HG02981 (cell line): ENCODE data around the gene ABCA3.
"Not testable (repeated sequence)": the region's sequence is repeated elsewhere in the genome, so short reads cannot be mapped to it uniquely, and the experiment has no call there.

ENCODE experiments used
- ATAC-seq: cut with Tn5 transposase; IDR thresholded peaks from one replicate; pipeline ENCODE4 v1.9.1; 2021; ENCODE audit warnings: mild to moderate bottlenecking, moderate library complexity; ENCODE audit not compliant: unreplicated experiment

The ABCA3 gene

DNA sequence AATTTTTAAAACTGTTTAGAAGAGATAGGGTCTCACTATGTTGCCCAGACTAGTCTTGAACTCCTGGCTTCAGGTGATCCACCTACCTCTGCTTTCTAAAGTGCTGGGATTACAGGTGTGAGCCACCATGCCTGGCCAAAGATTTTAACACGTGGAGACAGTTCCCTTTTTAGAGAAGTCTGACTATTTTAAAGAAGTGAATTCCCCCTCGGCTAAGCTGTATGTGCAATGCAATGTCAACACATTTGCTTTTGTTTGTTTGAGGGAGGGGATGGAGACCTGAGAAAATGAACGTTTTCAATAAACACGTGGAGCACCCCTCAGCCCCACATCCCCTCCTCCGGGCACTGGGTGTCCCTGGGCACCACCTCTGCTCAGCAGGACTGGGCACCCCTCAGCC lies 58.3 kb downstream of the ABCA3 start:
- ATAC-seq: no peak

DNA sequence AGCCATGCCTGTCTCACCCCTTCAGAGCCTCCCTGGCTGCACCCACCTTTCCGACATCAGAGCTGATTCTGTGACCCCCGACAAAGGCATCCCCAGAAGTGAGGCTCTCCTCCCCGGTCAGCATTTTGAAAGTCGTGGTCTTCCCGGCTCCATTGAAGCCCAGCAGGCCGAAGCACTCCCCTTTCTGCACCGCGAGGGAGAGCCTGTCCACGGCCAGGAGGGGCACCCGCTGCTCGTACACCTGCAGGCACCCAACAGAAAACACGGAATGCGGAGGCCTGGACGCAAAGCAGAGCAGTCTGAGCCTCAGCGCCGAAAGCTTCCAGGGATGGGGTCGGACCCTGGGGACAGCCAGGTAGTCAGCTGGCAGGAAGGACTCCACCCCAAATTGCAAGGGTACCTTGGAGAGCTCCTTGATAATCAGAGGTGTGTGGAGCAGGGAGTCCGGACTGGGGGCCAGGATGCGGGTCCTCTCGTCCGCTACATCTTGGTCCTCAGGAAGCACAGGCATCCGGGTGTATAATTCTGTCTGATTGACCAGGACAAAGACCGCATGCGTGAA lies 59.5 kb downstream of the ABCA3 start:
- no peak for ATAC-seq

DNA sequence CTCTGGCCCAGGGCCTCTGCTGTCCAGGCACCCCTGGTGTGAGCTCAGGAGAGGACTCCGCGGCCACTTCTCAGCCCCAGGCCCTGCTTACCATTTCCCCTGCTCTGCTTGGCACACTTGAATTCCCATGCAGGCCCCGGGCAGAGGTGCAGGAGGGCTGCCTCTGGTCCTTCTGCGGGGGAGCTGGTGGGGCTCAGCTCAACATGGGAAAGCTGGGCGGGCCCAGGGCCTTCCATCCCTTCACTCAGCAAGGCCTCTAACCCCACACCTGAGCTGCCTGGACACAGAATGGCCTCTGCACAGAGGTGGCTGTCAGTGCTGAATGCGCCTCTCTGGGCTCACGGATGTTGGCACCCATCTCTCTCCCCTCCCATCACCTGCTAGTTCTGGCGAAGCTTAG lies 60.1 kb downstream of the ABCA3 start:
- no peak for ATAC-seq

DNA sequence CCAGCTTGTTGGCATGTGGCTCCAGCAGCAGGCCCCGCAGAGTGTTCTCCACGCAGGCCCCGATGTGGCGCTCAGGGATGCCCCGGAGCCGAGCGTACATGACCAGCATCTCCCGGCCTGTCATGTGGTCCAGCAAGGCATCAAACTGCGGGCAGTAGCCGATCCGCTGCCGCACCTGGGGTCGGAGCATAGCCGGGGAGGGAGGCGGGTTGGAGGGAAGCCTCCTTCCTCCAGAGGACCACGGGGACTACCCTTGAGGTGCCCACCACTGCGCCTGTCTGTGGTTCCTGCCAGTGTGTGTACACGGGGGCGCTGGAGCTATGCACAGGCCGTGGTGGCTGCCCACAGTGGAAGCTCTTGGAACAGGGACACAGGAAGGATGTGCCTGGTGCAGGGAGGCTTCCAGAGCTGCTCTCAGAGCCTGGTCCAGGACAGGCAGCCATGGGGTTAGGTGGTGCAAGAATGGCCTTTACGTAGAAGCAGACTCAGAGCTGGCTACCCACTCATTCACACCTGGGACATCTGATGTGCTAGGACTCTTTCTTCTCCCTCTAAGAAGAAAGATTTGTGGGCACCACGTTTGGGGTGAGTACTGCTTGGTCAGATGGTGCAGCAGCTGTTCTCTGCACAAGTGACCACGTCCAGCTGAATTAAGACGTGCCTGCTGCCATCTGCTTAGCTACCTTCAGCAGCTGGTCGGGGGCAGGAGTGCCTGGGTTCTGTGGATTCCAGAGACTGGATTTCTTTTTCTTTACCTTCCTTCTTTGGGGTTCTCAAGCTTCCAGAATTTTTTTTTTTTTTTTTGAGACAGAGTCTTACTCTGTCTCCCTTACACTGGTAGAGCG lies 61.4 kb downstream of the ABCA3 start:
- ATAC-seq: no peak

DNA sequence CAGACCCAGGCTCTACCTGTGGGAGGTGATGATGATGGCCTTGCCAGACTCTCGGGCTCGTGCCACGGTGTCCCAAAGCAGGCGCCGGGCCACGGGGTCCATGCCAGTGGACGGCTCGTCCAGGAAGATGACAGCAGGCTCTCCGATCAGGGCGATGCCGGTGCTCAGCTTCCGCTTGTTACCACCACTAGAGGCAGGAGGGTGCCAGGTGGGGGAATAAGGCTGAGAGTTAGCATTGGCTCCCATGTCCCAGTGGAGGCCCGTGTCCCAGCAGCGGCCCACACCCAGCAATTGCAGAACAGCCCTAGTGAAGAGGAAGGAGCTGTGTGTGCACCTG lies 62.3 kb downstream of the ABCA3 start:
- no peak for ATAC-seq

DNA sequence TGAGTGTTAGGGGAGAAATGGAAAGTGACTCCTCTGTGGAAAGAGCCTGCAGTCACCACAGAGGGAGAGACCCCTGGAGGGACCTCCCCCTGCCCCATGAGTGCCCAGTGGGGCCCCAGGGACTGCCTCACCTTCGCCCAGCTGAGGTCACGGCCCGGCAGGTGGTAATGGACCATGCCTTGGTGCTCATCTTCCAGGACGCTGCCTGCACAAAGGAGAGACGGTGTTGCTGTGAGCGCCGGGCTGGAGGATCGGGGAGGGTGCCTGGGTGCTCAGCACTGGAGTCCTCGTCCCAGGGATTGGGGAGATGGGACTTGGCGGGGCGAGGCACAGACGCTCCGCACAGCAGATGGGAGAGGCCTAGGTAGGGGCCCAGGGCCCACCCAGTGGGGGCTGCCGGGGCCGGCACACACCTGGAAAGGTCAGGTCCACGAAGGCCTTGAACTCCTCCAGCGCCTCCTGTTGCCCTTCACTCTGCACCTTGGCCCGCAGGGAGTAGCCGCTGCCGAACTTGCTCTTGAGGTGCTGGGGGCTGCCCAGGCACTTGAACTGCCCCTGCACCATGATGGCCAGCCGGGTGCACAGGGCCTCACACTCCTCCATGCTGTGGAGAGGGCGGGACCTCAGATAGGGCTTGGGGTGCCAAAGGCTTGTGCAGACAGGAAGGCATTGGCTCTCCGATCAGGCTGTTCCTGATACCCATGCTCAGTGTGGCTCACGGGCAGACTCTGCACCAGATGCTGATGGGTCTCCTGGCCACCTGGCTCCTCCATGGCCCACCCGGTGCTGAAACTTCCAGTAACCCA lies 62.9 kb downstream of the ABCA3 start:
- no peak for ATAC-seq

DNA sequence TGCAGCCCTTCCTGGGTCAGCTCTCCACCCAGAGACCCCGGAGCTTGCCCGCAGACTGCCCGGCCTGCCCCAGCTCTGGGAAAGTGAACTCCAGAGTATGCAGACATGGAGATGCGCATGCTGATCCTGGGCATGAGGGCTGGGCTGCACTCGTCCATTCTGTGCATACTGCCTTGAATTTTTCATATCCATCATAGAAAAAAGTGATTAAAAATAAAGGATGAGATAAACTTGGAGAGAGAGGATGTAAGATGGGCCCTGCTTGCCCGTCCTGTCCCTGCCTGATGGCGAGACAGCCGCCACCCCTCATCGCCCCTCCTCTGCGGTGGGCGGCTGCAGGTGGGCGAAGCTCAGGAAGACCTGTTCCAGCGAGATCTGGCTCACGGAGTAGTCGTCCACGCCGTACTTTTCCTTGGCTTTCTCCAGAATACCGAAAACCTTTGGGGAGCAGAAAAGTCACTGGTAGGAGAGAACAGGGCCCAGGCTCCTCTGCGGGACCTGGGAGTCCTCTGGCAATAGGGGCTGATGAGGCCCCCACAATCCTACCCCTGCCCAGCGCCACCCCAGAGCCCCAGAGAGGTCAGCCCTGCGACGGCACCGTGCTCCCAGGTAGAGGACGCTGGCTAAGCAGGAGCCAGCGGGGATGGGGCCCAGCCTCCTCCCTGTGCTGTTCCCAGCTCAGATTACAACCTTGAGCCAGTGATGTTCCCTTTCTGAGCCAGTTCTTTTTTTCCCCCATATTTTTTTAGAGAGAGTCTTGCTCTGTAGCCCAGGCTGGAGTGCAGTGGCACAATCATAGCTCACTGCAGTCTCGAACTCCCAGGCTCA lies 63.9 kb downstream of the ABCA3 start:
- no peak for ATAC-seq

DNA sequence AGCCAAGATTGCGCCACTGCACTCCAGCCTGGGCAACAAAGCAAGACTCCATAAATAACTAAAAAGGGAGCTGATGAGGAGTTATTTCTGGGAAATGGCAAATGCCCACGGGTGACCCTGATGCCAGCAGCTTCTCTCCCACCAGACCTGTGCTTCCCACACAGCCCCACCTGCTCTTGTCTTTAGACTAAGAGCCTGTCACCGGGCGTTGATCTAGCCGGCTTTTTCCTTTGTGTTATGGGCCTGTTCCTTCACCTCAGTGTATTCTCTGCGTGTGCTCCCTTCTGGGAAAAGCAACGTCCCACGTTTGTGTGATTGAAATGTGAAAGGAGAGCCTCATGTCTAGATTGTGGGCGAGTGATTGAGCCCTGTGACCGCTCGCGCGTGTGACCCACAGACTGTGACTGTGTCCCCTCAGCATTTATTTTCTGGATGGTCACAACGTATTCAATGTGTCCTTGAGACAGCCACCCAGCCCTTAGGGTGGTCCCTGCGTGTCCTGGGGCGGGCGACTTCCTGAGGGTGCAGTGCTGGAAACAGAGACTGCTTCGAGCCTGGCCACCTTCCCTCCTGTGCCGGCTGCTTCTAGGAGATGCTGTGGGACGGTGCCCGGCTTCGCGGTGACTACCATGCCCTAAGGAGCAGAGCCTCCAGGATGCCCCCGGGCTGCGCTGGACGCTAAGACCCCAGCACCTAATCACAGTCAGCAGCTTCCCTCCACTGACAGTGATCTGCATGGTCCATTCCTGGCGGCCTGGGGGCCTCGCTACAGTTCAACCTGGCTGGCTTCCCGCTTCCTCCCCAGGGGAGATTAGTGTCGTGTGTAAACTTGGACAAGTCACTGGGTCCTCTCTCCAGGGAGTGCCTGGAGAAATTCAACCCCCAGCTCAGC lies 64.8 kb downstream of the ABCA3 start:
- no peak for ATAC-seq

DNA sequence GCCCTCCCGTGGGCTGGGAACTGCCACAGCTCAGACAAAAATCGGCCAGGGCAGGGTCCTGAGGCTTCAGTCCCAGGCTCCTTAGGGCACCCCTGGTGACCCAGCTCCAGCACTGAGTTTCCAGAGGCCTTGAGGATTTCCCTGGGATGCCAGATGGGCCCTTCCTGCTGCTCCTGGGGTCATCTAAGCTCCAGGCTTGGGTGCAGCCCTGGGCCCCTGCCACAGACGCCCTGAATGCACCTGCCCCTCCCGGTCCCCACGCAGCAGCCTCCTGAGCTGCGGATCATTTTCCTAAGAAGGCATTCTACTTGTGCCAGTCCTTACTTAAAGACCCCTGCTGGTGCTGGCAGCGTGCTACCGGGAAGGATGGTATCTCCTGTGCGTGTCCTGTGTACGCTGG lies 66.6 kb downstream of the ABCA3 start:
- ATAC-seq: no peak

DNA sequence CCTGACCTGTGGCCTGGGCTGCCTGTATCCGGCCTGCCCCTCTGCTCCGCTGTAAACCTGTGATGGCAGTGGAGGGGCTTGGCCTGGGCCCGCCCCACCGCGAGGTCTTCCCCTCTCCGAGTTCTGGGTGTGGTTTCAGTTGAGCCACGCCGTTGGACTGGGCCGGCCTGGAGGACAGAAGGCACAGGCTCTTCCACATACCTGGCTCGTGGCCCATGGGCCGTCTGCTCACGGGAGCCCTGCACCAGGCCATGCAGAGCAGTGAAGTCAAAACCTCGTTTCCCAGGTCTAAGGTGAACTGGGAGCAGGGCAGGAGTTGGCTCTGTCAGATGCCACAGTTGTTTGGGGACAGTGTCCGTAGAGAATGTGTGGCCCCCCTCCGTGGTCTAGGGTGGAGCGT lies 67.0 kb downstream of the ABCA3 start:
- ATAC-seq: no peak

DNA sequence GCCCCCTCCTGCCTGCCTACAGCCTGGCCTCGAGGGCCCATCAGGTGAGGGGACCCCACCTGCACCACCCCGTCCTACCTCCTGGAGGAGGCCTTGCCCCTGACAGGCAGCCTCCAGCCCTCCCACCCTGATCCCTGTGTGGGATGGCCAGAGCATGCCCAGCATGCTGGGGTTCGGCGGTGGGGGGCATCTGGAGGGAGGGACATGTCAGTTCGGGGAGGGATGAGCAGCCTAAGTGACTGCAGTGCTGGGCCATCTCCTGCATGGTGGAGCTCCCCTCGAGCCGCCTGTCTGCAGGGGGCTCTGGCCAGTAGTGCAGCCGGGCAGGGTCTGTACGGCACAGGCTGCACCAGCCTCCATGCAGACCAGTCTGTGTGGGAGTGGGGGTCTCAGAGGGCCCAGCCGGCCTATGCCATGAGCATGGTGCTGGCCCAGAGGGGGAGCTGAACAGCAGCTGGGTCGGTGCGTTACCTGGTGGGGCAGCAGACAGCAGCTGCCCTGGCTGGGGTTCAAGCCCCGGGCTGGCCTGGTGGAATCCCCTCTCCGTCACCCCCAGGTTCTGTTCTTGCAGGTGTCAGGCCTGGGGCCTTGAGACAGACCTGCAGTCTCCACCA lies 68.6 kb downstream of the ABCA3 start:
- no peak for ATAC-seq

DNA sequence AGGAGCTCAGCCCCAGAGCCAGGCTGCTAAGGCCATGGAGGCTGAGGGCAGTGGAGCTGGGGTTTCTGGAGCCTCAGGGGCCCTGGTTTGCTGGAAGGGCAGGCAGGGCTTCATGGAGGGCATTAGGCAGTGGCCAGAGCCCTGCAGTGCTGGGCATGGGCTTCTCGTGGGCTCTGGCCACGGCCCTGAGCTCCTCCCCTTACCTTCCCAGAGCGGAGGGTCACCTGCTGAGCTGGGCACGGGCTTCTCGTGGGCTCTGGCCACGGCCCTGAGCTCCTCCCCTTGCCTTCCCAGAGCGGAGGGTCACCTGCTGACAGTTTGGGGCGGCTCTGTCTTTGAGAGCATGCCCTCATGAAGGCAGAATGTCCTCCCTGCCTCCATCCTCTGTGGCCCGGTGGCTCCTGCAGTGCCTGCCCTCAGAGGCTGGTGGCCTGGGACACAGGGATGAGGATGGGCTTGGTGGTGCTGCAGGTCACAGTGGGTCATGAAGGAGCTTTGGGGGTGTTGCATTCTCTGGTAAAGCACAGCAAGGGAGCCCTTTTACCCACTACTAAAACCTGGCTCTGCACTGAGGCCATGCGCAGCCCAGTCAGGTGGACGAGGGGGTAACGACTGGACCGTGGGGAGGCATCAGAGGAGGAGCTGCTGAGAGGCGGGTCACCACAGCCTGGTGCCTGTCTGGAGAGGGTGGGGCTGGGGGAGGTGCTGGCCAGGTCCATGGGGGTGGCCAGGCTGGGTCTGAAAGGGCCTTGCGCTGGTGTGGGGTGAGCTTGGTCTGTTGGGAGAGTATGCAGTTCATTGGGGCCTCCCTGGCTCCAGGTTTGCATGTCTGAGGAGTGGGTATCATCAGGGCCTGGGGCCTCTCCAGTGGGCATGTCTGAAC lies 69.7 kb downstream of the ABCA3 start:
- no peak for ATAC-seq

DNA sequence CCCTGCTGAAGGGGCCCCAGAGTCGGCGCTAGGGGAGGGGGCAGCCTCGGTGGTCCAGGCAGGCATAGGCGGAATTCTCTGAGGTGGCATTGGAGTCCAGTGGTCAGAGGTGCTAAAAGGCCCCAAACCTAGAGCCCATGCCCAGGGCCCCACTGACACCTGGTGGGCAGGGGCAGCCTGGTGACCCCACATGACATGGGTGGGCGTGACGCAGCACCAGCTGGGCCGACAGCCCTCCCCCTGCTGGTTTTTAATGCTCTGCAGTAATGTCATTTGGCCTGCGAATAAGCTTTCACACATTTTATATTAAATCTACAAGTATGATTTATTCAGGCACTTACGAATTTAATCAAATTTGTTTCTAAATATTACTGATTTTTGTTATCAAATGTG lies 70.5 kb downstream of the ABCA3 start:
- ATAC-seq: no peak

DNA sequence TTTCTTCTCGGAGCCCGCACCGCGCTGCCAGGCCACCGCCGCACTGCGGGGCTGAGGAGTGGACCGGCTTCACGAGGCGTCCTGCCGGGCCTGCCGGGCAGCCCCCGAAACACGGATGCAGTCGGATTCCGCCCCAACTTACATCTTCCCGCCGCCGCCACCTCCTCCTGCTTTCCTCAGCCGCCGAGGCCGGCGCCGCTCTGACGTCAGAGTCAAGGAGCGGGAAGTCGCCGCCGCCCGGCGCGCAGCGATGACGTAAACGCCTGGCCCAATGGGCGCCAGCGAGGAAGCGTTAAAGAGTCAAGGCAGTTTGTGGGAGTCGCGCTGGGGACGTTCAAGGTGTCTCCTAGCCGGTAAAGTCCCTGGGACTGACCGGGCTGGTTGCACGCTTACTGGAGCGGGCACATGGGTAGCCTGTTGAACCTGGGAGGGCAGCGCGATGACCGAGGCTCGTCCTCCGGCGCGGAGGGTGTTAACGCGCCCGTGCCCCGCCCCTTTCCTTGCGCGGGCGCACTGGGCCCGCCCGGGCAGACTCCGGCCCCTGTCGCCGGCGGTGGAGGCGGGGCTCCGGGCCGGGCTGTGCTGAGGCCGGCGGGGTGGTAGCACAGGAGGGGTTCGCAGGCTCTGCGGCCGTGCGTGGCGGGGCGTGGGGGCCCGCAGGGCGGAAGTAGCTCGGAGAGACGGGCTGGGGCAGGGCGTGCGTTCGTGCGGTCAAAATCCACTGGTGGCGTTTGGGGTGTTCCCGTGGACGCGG lies 72.4 kb downstream of the ABCA3 start, which contains the start of gene RNPS1:
TSS of gene RNPS1 (minus strand) at position 214 of the 754 bp plus-strand sequence. CDS start 3,483 bp downstream, outside the sequence.
- peak; percentile 77 for ATAC-seq

DNA sequence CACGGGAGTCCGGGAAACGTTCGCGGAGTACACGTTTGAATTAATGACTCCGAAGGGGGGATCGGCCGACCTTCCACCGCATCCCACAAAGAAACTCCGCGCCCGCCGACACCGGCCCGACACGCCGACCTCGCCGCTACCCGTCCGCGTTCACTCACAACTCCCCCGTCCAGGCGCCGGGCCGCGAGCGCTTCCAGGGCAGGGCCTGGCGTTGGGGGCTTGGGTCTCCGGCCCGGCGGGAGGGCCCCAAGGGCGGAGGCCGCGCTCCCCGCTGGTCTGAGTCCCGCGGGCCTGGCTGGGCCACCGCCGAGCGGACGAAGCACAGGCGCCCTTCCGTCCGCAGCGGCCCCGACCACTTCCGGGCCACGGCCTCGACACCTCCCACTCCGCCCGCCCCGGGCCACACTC lies 73.0 kb downstream of the ABCA3 start:
- ATAC-seq: peak; percentile 52

DNA sequence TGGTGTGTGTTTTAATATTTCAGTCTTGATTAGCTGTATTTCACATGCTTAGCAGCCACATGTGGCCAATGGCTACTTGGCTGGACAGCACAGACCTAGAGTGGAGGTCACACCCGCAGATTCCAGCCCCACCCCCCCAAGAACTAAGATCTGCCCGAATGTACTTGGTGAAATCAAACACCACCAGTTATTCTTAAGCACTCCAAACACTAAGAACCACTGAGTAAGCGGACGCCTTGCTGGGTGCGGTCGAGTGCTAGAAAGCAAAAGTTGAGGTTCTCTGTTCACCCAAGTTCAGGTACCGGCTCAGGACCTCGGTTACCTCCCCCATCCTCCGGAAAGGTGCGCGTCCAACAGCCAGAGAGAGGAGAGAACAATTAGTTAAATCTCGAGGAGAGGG lies 73.6 kb downstream of the ABCA3 start:
- ATAC-seq: not testable (repeated sequence)

DNA sequence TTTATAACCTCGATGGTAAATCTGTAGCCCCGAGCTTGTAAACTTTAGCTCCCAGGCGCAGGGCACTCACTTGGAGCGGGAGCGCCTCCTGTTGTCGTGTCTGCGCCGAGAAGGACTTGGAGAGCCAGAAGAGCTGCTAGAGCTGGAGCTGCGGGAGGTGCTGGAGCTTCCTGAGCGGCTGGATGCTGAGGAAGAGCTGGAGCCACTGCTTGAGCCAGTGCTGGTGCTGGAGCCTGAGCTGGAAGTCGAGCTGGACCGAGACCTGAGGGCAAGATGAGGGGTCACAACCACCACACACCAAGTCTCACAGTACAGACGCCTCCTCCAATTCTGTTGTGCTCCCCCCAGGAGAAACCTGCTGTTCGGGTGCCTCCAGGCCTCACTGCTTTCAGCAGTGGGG lies 77.5 kb downstream of the ABCA3 start:
- not testable (repeated sequence) for ATAC-seq

DNA sequence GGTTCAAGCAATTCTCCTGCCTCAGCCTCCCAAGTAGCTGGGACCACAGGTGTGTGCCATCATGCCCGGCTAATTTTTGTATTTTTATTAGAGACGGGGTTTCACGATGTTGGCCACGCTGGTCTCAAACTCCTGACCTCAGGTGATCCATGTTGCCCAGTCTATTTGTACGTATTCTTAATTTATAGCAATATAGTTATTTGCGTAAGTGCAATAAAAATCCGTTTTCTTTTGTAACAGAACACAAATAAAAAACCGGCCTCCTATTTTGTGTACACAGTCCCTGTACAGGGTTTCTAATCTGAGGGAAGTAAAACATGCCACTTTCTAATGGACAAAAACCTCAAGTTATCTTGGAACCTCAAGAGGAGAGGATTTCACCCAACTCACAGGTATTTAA lies 80.3 kb downstream of the ABCA3 start:
- no peak for ATAC-seq
